Measurements from ENCODE around the gene STAB2.

The STAB2 gene

DNA sequence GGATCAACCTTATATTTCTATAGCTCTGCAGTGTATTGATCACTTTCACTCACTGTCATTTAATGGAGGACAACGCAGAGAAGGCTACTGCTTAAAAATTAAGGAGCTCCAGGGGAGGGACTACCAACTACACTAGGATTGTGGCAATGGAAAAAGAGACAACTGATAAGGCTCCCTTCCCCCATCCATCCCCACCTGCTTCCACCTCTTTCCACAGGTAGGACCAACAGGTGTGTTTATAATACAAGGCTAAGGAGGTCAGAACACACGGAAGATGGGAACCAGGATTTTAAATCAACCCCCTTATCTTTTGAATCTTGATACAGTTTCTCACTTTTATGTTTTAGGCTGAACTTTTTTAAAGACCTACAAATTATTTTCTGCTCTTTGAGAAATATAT lies 90.8 kb downstream of the STAB2 start:
- no peak overlapping the region for H3K27ac ChIP-seq (ENCODE audit: low read depth, low read length)
- H3K9ac ChIP-seq (ENCODE audit: low read depth in 1 of 2, low read length in 2 of 2), result no peak overlapping the region
- no peaks in the 10 kb centered on the region for H3K36me3 ChIP-seq (ENCODE audit: control insufficient read depth in 1 of 2, insufficient read depth in 2 of 2, low read length in 2 of 2)
- H3K4me3 ChIP-seq (ENCODE audit: low read depth in 1 of 2, low read length in 2 of 2), result no peak overlapping the region
- no peaks in the 10 kb centered on the region for H3K9me3 ChIP-seq (ENCODE audit: control insufficient read depth in 1 of 2, low read length in 2 of 2)
- no peaks in the 10 kb centered on the region for H3K27me3 ChIP-seq (ENCODE audit: control insufficient read depth in 1 of 2, insufficient read depth in 2 of 2, low read length in 2 of 2)
- H3K4me1 ChIP-seq (ENCODE audit: control insufficient read depth in 1 of 2, insufficient read depth in 2 of 2, low read length in 2 of 2), result peaks cover 34 to 35% of the 10 kb centered on the region in 2 donors

DNA sequence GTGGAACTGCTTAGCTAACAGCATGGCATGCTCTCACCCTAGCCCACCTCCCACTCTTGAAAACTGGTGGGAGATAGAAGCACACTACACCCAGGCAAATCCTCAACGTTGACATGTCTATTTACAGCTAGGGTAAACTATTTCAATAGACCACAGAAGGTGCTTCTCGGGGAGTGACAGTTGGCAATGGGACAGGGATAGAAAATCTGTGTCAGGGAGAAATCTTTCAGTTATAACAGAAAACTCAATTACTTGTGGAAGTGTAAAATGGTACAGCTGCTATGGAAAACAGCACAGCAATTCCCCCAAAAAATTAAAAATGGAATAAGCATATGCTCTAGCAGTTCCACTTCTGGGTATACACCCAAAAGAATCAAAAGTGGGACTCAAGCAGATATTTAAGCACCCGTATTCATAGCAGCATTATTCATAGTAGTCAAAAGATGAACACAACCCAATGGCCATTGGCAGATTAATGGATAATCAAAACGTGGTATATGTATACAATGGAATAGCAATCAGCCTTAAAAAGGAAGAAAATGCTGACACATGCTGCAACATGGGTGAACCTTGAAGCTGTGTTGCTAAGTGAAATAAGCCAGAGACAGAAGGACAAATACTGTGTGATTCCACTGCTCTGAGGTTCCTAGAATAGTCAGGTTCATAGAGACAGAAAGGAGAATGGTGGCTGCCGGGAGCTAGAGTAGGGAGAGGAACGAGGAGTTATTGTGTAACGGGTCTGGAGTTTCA lies 92.5 kb downstream of the STAB2 start:
- Histone ChIP-seq H3K4me1 (ENCODE audit: control insufficient read depth in 1 of 2, insufficient read depth in 2 of 2, low read length in 2 of 2) (peaks cover 17 to 23% of the 10 kb centered on the region in 2 donors), H3K27ac (ENCODE audit: low read depth, low read length) (no peak overlapping the region), H3K27me3 (ENCODE audit: control insufficient read depth in 1 of 2, insufficient read depth in 2 of 2, low read length in 2 of 2) (peaks cover 0 to 5% of the 10 kb centered on the region in 2 donors), H3K9ac (ENCODE audit: low read depth in 1 of 2, low read length in 2 of 2) (no peak overlapping the region), H3K36me3 (ENCODE audit: control insufficient read depth in 1 of 2, insufficient read depth in 2 of 2, low read length in 2 of 2) (no peaks in the 10 kb centered on the region), H3K9me3 (ENCODE audit: control insufficient read depth in 1 of 2, low read length in 2 of 2) (no peaks in the 10 kb centered on the region), H3K4me3 (ENCODE audit: low read depth in 1 of 2, low read length in 2 of 2) (no peak overlapping the region)

DNA sequence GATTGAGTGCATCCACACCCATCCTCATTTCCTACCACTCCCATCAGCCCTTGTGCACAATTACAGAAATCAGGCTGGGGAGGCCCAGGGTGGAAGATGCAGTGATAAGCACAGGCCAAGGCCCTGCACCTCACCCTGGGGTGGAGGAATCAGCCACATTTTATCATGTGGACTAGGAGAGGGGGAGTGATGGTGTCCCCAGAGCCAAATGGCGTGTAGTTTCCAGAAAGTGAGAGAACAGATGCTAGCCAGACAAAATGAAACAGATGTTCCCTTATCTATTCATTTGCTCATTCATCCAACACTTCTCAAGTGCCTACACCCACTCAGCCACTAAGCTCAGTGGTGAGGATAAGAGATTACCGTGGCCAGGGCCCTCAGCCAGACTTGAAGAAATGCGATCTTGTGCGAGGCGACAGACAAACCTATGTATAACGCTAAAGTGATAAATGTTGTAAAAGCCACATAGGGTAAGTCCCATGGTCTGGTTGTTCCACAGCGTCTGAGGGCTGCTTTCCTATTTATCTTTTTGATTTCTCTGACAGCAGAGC lies 93.6 kb downstream of the STAB2 start:
- Histone ChIP-seq H3K27ac (ENCODE audit: low read depth, low read length) (no peak overlapping the region), H3K4me3 (ENCODE audit: low read depth in 1 of 2, low read length in 2 of 2) (no peak overlapping the region), H3K27me3 (ENCODE audit: control insufficient read depth in 1 of 2, insufficient read depth in 2 of 2, low read length in 2 of 2) (peaks cover 0 to 5% of the 10 kb centered on the region in 2 donors), H3K9me3 (ENCODE audit: control insufficient read depth in 1 of 2, low read length in 2 of 2) (no peaks in the 10 kb centered on the region), H3K9ac (ENCODE audit: low read depth in 1 of 2, low read length in 2 of 2) (no peak overlapping the region), H3K4me1 (ENCODE audit: control insufficient read depth in 1 of 2, insufficient read depth in 2 of 2, low read length in 2 of 2) (peaks cover 17 to 23% of the 10 kb centered on the region in 2 donors), H3K36me3 (ENCODE audit: control insufficient read depth in 1 of 2, insufficient read depth in 2 of 2, low read length in 2 of 2) (no peaks in the 10 kb centered on the region)

DNA sequence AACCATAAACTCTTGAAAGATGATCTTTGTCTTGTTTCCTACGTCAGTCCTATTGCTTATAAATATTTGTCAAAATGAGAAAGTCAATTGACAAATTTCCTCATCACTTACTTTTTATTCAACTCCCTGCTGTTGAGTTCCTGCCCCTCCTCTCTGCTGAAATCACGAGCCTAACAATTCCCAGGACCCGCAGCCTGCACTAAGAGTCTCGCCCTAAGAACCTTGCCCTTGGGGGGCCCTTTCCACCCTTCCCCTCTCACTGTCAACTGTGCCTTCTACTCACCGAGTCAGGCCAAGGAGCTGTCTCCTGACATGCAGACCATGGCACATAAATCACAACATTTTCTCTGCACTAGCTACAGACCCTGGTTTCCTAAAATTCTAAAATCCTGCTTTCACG lies 99.0 kb downstream of the STAB2 start:
- H3K9ac ChIP-seq (ENCODE audit: low read depth in 1 of 2, low read length in 2 of 2), result no peak overlapping the region
- peaks cover 0 to 5% of the 10 kb centered on the region in 2 donors for H3K27me3 ChIP-seq (ENCODE audit: control insufficient read depth in 1 of 2, insufficient read depth in 2 of 2, low read length in 2 of 2)
- no peaks in the 10 kb centered on the region for H3K36me3 ChIP-seq (ENCODE audit: control insufficient read depth in 1 of 2, insufficient read depth in 2 of 2, low read length in 2 of 2)
- H3K9me3 ChIP-seq (ENCODE audit: control insufficient read depth in 1 of 2, low read length in 2 of 2), result no peaks in the 10 kb centered on the region
- no peak overlapping the region for H3K27ac ChIP-seq (ENCODE audit: low read depth, low read length)
- no peak overlapping the region for H3K4me3 ChIP-seq (ENCODE audit: low read depth in 1 of 2, low read length in 2 of 2)
- no peaks in the 10 kb centered on the region for H3K4me1 ChIP-seq (ENCODE audit: control insufficient read depth in 1 of 2, insufficient read depth in 2 of 2, low read length in 2 of 2)

DNA sequence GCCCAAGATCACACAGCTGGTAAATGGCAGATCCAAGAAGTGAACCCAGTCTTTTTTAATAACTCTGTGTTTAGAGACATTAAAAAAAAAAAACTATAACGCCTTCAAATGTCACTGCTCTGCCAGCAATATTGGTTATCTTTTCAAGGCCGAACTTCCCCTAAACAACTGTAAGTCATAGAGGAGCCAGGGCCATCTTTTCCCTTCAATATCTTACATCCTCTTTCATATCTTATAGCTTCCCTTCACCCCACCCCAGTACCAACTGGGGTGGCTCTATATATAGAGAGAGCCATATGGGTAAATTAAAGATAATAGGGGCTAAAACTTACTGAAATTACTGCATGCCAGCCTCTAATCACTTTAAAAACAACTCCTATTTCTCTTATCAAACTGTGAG lies 100.2 kb downstream of the STAB2 start:
- peaks cover 0 to 5% of the 10 kb centered on the region in 2 donors for H3K27me3 ChIP-seq (ENCODE audit: control insufficient read depth in 1 of 2, insufficient read depth in 2 of 2, low read length in 2 of 2)
- no peaks in the 10 kb centered on the region for H3K4me1 ChIP-seq (ENCODE audit: control insufficient read depth in 1 of 2, insufficient read depth in 2 of 2, low read length in 2 of 2)
- no peak overlapping the region for H3K4me3 ChIP-seq (ENCODE audit: low read depth in 1 of 2, low read length in 2 of 2)
- no peak overlapping the region for H3K9ac ChIP-seq (ENCODE audit: low read depth in 1 of 2, low read length in 2 of 2)
- no peaks in the 10 kb centered on the region for H3K36me3 ChIP-seq (ENCODE audit: control insufficient read depth in 1 of 2, insufficient read depth in 2 of 2, low read length in 2 of 2)
- H3K27ac ChIP-seq (ENCODE audit: low read depth, low read length), result no peak overlapping the region
- no peaks in the 10 kb centered on the region for H3K9me3 ChIP-seq (ENCODE audit: control insufficient read depth in 1 of 2, low read length in 2 of 2)

DNA sequence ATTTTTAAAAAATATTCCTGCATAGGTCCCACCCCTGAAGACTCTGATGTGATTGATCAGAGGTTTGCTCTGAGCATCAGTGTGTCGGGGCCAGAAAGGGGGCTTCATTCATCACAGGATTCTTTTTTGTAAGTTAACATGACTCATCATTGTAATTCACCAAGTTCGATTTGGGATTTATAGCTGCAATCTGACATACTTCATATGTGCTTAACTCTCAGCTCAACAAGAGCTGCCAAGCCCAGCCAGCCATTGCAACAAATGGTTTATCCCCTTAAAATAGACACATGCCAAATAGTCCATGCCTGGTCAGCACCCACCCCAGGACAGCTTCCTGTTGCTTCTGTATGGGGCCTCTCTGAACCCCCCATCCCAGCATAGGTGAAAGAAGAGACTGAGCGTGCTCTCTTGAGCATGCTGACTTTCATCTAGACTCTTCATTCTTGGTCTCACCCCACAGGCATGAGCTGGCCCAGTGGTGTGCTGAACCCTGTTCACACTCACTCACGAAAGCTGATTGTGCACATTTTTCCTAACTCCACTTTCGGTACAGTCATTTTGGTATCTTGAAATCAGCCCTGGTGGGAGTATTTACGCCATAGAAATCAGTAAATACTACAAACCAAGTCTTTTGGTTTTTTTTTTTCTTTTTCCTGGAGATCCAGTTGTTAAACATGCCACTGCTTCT lies 101.4 kb downstream of the STAB2 start:
- Histone ChIP-seq H3K9ac (ENCODE audit: low read depth in 1 of 2, low read length in 2 of 2) (no peak overlapping the region), H3K4me3 (ENCODE audit: low read depth in 1 of 2, low read length in 2 of 2) (no peak overlapping the region), H3K36me3 (ENCODE audit: control insufficient read depth in 1 of 2, insufficient read depth in 2 of 2, low read length in 2 of 2) (no peaks in the 10 kb centered on the region), H3K27ac (ENCODE audit: low read depth, low read length) (no peak overlapping the region), H3K4me1 (ENCODE audit: control insufficient read depth in 1 of 2, insufficient read depth in 2 of 2, low read length in 2 of 2) (no peaks in the 10 kb centered on the region), H3K27me3 (ENCODE audit: control insufficient read depth in 1 of 2, insufficient read depth in 2 of 2, low read length in 2 of 2) (peaks cover 0 to 5% of the 10 kb centered on the region in 2 donors), H3K9me3 (ENCODE audit: control insufficient read depth in 1 of 2, low read length in 2 of 2) (no peaks in the 10 kb centered on the region)

DNA sequence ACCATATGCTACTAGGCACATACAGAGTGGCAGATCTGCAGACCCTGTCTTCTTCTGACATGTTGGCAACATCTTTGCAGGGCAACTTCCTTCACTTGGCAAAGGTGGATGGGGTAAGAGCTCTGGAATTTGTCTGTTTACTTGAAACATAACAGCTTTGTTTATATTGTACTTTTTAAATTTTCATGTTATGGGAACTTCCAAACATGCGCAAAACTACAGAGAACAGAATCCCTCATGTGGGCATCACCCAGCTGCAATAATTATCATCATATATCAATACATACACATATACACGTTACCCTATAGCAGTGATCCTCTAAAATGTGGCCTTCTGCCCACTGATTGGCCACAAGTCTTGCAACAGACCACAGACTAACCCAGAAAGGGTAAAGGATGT lies 103.4 kb downstream of the STAB2 start:
- H3K4me3 ChIP-seq (ENCODE audit: low read depth in 1 of 2, low read length in 2 of 2), result no peak overlapping the region
- no peaks in the 10 kb centered on the region for H3K36me3 ChIP-seq (ENCODE audit: control insufficient read depth in 1 of 2, insufficient read depth in 2 of 2, low read length in 2 of 2)
- no peaks in the 10 kb centered on the region for H3K27me3 ChIP-seq (ENCODE audit: control insufficient read depth in 1 of 2, insufficient read depth in 2 of 2, low read length in 2 of 2)
- H3K9me3 ChIP-seq (ENCODE audit: control insufficient read depth in 1 of 2, low read length in 2 of 2), result no peaks in the 10 kb centered on the region
- no peak overlapping the region for H3K9ac ChIP-seq (ENCODE audit: low read depth in 1 of 2, low read length in 2 of 2)
- H3K4me1 ChIP-seq (ENCODE audit: control insufficient read depth in 1 of 2, insufficient read depth in 2 of 2, low read length in 2 of 2), result no peaks in the 10 kb centered on the region
- no peak overlapping the region for H3K27ac ChIP-seq (ENCODE audit: low read depth, low read length)

DNA sequence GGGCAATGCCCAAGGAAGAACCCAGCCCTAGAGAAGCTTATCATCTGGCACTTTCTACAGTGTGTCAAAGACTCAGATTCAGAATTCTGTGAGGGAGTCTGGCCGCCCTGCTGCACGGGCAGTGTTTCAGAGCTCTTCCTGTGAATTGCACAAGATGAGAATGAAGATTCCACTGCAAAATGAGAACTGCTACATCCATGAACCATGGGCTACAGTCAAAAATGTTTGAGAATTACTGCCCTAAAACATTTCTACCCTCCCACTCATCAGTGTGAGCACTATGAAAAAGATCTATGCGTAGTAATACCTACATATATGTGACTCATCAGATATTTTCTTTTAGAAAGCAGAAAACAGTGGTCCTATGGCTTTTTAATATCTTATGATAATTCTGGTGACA lies 104.0 kb downstream of the STAB2 start:
- no peaks in the 10 kb centered on the region for H3K36me3 ChIP-seq (ENCODE audit: control insufficient read depth in 1 of 2, insufficient read depth in 2 of 2, low read length in 2 of 2)
- no peaks in the 10 kb centered on the region for H3K27me3 ChIP-seq (ENCODE audit: control insufficient read depth in 1 of 2, insufficient read depth in 2 of 2, low read length in 2 of 2)
- H3K9me3 ChIP-seq (ENCODE audit: control insufficient read depth in 1 of 2, low read length in 2 of 2), result no peaks in the 10 kb centered on the region
- H3K27ac ChIP-seq (ENCODE audit: low read depth, low read length), result no peak overlapping the region
- no peaks in the 10 kb centered on the region for H3K4me1 ChIP-seq (ENCODE audit: control insufficient read depth in 1 of 2, insufficient read depth in 2 of 2, low read length in 2 of 2)
- H3K4me3 ChIP-seq (ENCODE audit: low read depth in 1 of 2, low read length in 2 of 2), result no peak overlapping the region
- H3K9ac ChIP-seq (ENCODE audit: low read depth in 1 of 2, low read length in 2 of 2), result no peak overlapping the region

DNA sequence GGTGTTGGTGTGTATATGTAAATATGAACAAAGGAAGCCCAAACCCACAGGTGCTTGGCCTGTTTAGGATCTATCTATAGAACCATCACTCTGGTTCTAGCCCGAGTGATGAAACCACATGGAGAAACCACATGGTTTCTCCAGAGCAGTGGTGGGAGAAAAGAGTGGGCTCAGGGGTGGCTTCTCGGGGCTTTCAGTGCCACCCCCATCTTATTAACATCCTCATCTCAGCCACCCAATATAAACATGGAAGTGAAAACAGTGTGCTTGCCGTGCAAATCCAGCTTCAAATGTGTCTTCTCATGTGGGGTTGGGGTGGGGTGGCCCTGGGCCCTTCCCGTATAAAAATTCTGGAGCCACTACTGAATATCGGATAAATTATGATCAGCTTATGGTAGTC lies 109.0 kb downstream of the STAB2 start:
- no peaks in the 10 kb centered on the region for H3K9me3 ChIP-seq (ENCODE audit: control insufficient read depth in 1 of 2, low read length in 2 of 2)
- no peaks in the 10 kb centered on the region for H3K36me3 ChIP-seq (ENCODE audit: control insufficient read depth in 1 of 2, insufficient read depth in 2 of 2, low read length in 2 of 2)
- H3K9ac ChIP-seq (ENCODE audit: low read depth in 1 of 2, low read length in 2 of 2), result no peak overlapping the region
- H3K4me1 ChIP-seq (ENCODE audit: control insufficient read depth in 1 of 2, insufficient read depth in 2 of 2, low read length in 2 of 2), result no peaks in the 10 kb centered on the region
- H3K27me3 ChIP-seq (ENCODE audit: control insufficient read depth in 1 of 2, insufficient read depth in 2 of 2, low read length in 2 of 2), result peaks cover 0 to 4% of the 10 kb centered on the region in 2 donors
- no peak overlapping the region for H3K4me3 ChIP-seq (ENCODE audit: low read depth in 1 of 2, low read length in 2 of 2)
- no peak overlapping the region for H3K27ac ChIP-seq (ENCODE audit: low read depth, low read length)

DNA sequence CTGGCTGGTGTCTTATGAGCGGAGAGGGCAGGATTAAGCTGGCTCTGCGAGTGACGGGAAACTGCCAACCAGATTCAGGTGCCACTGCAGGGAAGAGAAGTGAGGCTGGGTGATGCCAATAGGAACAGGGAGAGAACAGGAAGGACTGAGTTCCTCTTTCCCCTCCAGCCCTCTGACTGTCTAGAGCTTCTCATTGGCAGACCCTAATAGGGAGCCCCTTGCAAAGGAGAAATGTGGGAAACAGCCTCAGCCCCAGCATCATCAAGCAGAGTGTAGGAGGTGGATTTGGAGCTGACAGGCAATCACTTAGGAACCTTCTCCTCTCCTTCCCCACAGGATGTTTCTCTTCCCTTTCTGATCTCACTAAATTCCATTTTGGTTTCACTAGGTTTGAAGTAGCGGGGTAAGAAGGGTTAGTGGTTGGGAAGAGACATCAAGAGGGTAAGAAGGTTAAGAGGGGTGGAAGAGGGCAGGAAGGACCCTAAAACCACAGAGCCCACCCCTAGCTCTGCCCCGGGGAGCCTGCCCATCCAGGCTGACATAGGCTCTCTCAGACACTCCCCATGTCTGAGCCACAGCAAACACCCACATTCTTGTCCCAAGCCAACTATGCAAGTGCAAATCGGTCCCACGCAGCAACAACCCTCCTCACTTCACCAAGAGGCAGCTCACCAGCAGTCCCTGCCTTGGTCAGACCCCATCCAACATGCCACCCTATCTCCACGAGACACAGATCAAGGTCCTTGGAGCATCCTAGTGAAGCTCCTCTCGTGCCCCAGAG lies 111.1 kb downstream of the STAB2 start:
- no peaks in the 10 kb centered on the region for H3K9me3 ChIP-seq (ENCODE audit: control insufficient read depth in 1 of 2, low read length in 2 of 2)
- H3K9ac ChIP-seq (ENCODE audit: low read depth in 1 of 2, low read length in 2 of 2), result no peak overlapping the region
- H3K4me1 ChIP-seq (ENCODE audit: control insufficient read depth in 1 of 2, insufficient read depth in 2 of 2, low read length in 2 of 2), result no peaks in the 10 kb centered on the region
- H3K4me3 ChIP-seq (ENCODE audit: low read depth in 1 of 2, low read length in 2 of 2), result no peak overlapping the region
- no peak overlapping the region for H3K27ac ChIP-seq (ENCODE audit: low read depth, low read length)
- no peaks in the 10 kb centered on the region for H3K36me3 ChIP-seq (ENCODE audit: control insufficient read depth in 1 of 2, insufficient read depth in 2 of 2, low read length in 2 of 2)
- H3K27me3 ChIP-seq (ENCODE audit: control insufficient read depth in 1 of 2, insufficient read depth in 2 of 2, low read length in 2 of 2), result peaks cover 0 to 4% of the 10 kb centered on the region in 2 donors

Data from duodenal mucosa (tissue), 2 donors.